HepG2 (cell line): Measurements from ENCODE around the gene MRPL43. TPM values are rescaled to one million over a fixed set of nuclear protein-coding genes. Genes with fewer than 3 reads are reported as not detected.
A peak's percentile ranks its signal among the peaks of the same experiment; 100 is the strongest.

Experiments
- ARID2 ChIP-seq: sonication (generic); formaldehyde crosslinking; IDR thresholded peaks from 2 replicates; pipeline ENCODE4 v1.8.1; 2022; ENCODE audit warnings: mild to moderate bottlenecking, missing genetic modification reagents, borderline replicate concordance
- ERF ChIP-seq: IDR thresholded peaks from 2 replicates; pipeline ENCODE4 v1.6.1; 2018; ENCODE audit warnings: missing biosample characterization, missing genetic modification reagents
- HOXA7 ChIP-seq: sonication (generic); formaldehyde crosslinking; IDR thresholded peaks from 2 replicates; pipeline ENCODE4 v1.8.1; 2022; ENCODE audit warnings: mild to moderate bottlenecking, missing genetic modification reagents, moderate library complexity
- IRX3 ChIP-seq: sonication (generic); formaldehyde crosslinking; IDR thresholded peaks from 2 replicates; pipeline ENCODE4 v1.8.1; 2023; ENCODE audit warnings: mild to moderate bottlenecking, low read depth, missing genetic modification reagents, borderline replicate concordance
- MBNL3 ChIP-seq: fragments of 250-450 bp; sonication (Bioruptor Pico); conservative IDR thresholded peaks from 2 replicates; pipeline ENCODE4 v1.8.0; 2022; ENCODE audit warnings: mild to moderate bottlenecking, inconsistent platforms
- PRPF4 ChIP-seq: fragments of 200-400 bp; formaldehyde crosslinking; IDR thresholded peaks from 2 replicates; pipeline ENCODE4 v1.6.1; 2016; ENCODE audit warnings: low read length, low read depth; ENCODE audit not compliant: poor library complexity, severe bottlenecking
- SP5 ChIP-seq: IDR thresholded peaks from 2 replicates; pipeline ENCODE4 v1.6.1; 2016; ENCODE audit warnings: low read depth, borderline replicate concordance
- ZNF124 ChIP-seq: sonication (generic); formaldehyde crosslinking; IDR thresholded peaks from 2 replicates; pipeline ENCODE4 v1.4.0; 2020; ENCODE audit warnings: missing genetic modification reagents
- ZNF142 ChIP-seq: sonication (generic); formaldehyde crosslinking; IDR thresholded peaks from 2 replicates; pipeline ENCODE4 v1.4.0; 2020; ENCODE audit warnings: missing genetic modification reagents
- ZNF17 ChIP-seq: sonication (generic); formaldehyde crosslinking; IDR thresholded peaks from 2 replicates; pipeline ENCODE4 v1.5.0; 2020; ENCODE audit warnings: mild to moderate bottlenecking, missing genetic modification reagents
- ZNF33A ChIP-seq: sonication (generic); formaldehyde crosslinking; IDR thresholded peaks from 2 replicates; pipeline ENCODE4 v1.5.1; 2020; ENCODE audit warnings: missing genetic modification reagents, mild to moderate bottlenecking, moderate library complexity, borderline replicate concordance
- ZNF83 ChIP-seq: sonication (generic); formaldehyde crosslinking; IDR thresholded peaks from 2 replicates; pipeline ENCODE4 v1.4.0; 2020; ENCODE audit warnings: missing genetic modification reagents, mild to moderate bottlenecking, borderline replicate concordance
- polyA plus RNA-seq, 8 experiments: library from polyadenylated mRNA; depleted of rRNA in 3 of 8; stranded (reverse) in 7 of 8; unstranded in 1 of 8; fragments of >200 nt; fragmentation: Illumina TruSeq in 4 of 8; extraction: Trizol in 4 of 8; gene quantifications; 2 replicates each; pipeline versions ENCODE4 v1.2.1 to v1.2.3, GENCODE V29; 2011 to 2016; ENCODE audit warnings: low read depth in 4 of 8, missing spikeins in 1 of 8, mixed read lengths in 1 of 8; ENCODE audit not compliant: insufficient read depth in 1 of 8
- total RNA-seq, 5 experiments: library from RNA; depleted of rRNA; stranded (reverse); fragments of >200 nt; fragmentation: Illumina TruSeq; extraction: Trizol; gene quantifications; 2 replicates each; pipeline ENCODE4 v1.2.3, GENCODE V29; 2016; ENCODE audit warnings: low read depth in 1 of 5
- TF ChIP-seq, protein P1 (sequence below): sonication (generic); formaldehyde crosslinking; IDR thresholded peaks from 2 replicates; pipeline ENCODE4 v1.4.0; 2020; ENCODE audit warnings: missing genetic modification reagents, borderline replicate concordance
- TF ChIP-seq, protein P2 (sequence below): sonication (generic); formaldehyde crosslinking; IDR thresholded peaks from 2 replicates; pipeline ENCODE4 v1.4.0; 2020; ENCODE audit warnings: mild to moderate bottlenecking, missing genetic modification reagents
- TF ChIP-seq, protein P3 (sequence below): sonication (generic); formaldehyde crosslinking; IDR thresholded peaks from 2 replicates; pipeline ENCODE4 v1.5.1; 2020; ENCODE audit warnings: missing genetic modification reagents, mild to moderate bottlenecking, borderline replicate concordance
- TF ChIP-seq, protein P4 (sequence below): sonication (generic); formaldehyde crosslinking; IDR thresholded peaks from 2 replicates; pipeline ENCODE4 v1.8.0; 2022; ENCODE audit warnings: missing genetic modification reagents, mild to moderate bottlenecking, borderline replicate concordance

Gene MRPL43
- total and polyA plus RNA-seq, 2 of the 13 experiments (the other 11 are each of a cell fraction or from before 2014, with no cell fraction given), result 71.0 to 73.7 TPM

GRCh38 chr10:100969187-100970075 is 17.9 kb downstream of the MRPL43 start, which contains the start of gene SEMA4G (continued):
- TF ChIP-seq, protein P1, sequence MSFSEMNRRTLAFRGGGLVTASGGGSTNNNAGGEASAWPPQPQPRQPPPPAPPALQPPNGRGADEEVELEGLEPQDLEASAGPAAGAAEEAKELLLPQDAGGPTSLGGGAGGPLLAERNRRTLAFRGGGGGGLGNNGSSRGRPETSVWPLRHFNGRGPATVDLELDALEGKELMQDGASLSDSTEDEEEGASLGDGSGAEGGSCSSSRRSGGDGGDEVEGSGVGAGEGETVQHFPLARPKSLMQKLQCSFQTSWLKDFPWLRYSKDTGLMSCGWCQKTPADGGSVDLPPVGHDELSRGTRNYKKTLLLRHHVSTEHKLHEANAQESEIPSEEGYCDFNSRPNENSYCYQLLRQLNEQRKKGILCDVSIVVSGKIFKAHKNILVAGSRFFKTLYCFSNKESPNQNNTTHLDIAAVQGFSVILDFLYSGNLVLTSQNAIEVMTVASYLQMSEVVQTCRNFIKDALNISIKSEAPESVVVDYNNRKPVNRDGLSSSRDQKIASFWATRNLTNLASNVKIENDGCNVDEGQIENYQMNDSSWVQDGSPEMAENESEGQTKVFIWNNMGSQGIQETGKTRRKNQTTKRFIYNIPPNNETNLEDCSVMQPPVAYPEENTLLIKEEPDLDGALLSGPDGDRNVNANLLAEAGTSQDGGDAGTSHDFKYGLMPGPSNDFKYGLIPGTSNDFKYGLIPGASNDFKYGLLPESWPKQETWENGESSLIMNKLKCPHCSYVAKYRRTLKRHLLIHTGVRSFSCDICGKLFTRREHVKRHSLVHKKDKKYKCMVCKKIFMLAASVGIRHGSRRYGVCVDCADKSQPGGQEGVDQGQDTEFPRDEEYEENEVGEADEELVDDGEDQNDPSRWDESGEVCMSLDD (CRISPR knock-in tag), result peak; percentile 73; the same call in 1 of the 2 replicates
- no peak for TF ChIP-seq ZNF142 (CRISPR knock-in tag)
- peak; percentile 49; the same call in 1 of the 2 replicates for TF ChIP-seq ARID2 (CRISPR knock-in tag)
- TF ChIP-seq ZNF83 (CRISPR knock-in tag), result no peak
- TF ChIP-seq HOXA7 (CRISPR knock-in tag), result no peak
- TF ChIP-seq, protein P2, sequence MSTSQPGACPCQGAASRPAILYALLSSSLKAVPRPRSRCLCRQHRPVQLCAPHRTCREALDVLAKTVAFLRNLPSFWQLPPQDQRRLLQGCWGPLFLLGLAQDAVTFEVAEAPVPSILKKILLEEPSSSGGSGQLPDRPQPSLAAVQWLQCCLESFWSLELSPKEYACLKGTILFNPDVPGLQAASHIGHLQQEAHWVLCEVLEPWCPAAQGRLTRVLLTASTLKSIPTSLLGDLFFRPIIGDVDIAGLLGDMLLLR (CRISPR knock-in tag), result peak; percentile 32; the same call in 1 of the 2 replicates
- no peak for TF ChIP-seq SP5
- 0 out of 2 replicates have a peak, but pooled peaks have one; percentile 28 for TF ChIP-seq IRX3 (CRISPR knock-in tag)
- no peak for TF ChIP-seq MBNL3
- no peak for TF ChIP-seq ZNF33A (CRISPR knock-in tag)
- TF ChIP-seq ZNF17 (CRISPR knock-in tag), result no peak
- TF ChIP-seq, protein P3, sequence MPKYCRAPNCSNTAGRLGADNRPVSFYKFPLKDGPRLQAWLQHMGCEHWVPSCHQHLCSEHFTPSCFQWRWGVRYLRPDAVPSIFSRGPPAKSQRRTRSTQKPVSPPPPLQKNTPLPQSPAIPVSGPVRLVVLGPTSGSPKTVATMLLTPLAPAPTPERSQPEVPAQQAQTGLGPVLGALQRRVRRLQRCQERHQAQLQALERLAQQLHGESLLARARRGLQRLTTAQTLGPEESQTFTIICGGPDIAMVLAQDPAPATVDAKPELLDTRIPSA (CRISPR knock-in tag), result peak; percentile 64; the same call in 1 of the 2 replicates
- TF ChIP-seq ZNF124 (CRISPR knock-in tag), result no peak
- TF ChIP-seq ERF, result no peak; the same call in 1 of the 2 replicates
- TF ChIP-seq, protein P4, sequence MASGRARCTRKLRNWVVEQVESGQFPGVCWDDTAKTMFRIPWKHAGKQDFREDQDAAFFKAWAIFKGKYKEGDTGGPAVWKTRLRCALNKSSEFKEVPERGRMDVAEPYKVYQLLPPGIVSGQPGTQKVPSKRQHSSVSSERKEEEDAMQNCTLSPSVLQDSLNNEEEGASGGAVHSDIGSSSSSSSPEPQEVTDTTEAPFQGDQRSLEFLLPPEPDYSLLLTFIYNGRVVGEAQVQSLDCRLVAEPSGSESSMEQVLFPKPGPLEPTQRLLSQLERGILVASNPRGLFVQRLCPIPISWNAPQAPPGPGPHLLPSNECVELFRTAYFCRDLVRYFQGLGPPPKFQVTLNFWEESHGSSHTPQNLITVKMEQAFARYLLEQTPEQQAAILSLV (CRISPR knock-in tag), result no peak; the same call in 1 of the 2 replicates
- no peak for TF ChIP-seq PRPF4
